NCI-H2107 (cell line): Measurements from ENCODE around the gene COL1A1.
A peak's percentile ranks its signal among the peaks of the same experiment; 100 is the strongest.

Source experiments
- DNase-seq: peaks from one replicate; lab custom pipeline; 2025; lab: John Stamatoyannopoulos, UW

COL1A1 gene

GRCh38 chr17:50199803-50200456 is 1.5 kb downstream of the COL1A1 start:
- DNase-seq: peak; percentile 62

- DNase-seq: no peak
These were observed 2.1 kb downstream of the COL1A1 start for GRCh38 chr17:50199211-50199802.

GRCh38 chr17:50198026-50198669 is 3.3 kb downstream of the COL1A1 start:
- DNase-seq: no peak

GRCh38 chr17:50196826-50197225 is 4.6 kb downstream of the COL1A1 start:
- DNase-seq: no peak

DNA sequence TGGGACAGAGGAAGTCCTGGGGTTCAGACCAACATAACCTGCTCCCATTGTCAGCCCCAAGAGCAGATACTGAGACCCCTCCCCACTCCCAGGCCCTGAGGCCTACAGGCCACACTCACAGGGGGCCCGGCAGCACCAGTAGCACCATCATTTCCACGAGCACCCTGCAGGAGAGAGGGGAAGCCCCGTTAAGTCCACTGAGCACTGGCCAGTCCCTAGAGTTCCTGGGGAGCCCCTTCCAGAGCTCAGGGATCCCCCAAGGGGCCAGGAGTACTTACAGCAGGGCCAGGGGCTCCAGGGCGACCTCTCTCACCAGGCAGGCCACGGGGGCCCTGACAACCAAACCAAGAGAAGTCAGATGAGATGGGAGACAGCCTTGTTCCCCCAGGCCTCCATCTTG is 5.4 kb downstream of the COL1A1 start:
- DNase-seq: no peak

DNA sequence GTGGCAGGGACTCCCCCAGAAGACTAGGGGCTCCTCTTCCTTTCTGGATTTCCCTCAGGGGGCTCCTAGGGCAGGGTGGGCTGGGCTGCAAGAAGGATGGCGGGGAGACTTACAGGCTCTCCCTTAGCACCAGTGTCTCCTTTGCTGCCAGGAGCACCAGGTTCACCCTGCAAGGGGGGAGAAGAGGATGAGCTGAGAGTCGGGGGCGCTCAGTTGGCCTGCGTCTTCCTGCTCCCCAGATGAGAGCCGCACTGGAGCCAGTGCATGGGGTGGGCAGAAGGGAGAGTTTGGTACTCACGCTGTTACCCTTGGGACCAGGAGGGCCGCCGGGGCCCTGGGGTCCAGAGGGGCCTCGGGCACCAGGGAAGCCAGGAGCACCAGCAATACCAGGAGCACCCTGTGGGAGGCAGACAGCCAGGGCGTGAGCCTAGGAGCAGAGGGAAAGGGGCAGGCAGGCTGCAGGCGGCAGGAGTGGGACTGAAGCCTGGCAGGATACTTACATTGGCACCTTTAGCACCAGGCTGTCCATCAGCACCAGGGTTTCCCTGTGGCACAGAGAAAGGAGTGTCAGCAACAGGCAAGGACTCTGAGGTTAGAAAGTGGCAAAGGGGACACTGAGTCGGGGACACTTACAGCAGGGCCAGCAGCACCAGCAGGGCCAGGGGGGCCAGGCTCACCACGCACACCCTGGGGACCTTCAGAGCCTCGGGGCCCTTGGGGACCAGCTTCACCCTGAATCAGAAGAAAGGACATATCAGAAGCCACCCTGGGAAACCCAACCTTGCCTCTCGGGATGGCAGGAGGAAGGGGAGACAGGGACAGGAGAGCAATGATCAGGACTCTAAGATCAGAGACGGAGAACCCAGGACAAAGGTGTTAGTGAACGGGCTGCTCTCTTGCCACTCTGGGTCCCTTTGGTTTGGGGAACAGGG is 6.2 kb downstream of the COL1A1 start:
- DNase-seq: no peak

GRCh38 chr17:50194140-50194933 is 7.1 kb downstream of the COL1A1 start:
- no peak for DNase-seq

DNA sequence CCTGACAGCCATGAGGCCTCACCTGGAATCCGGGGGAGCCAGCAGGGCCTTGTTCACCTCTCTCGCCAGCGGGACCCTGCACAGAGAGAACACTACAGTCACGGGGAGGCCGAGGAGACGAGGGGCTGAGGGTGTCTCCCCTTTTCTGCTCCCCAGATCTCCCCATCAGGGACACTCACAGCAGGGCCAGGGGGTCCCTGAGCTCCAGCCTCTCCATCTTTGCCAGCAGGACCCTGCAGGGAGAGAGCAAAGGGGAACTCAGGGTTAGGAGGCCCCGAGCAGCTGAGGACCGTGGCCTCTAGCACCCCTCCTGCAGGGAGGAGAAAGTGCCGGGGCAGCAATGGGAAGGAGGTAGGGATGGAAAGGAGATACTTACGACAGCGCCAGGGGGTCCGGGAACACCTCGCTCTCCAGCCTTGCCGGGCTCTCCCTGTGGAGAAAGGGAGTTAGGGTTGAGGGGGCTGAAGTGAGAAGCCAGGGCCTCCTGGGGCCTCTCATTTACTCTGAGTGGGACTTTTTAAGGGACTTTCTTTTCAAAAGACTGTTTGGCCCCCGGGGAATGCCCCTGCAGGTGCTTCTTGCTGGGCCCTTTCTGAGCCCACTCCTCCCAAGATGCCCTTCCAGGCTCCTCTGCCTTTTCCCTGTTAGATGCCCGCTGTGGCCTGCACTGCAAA is 8.7 kb downstream of the COL1A1 start:
- DNase-seq: no peak

- DNase-seq: no peak
These were observed 9.2 kb downstream of the COL1A1 start for GRCh38 chr17:50192144-50192617.

DNA sequence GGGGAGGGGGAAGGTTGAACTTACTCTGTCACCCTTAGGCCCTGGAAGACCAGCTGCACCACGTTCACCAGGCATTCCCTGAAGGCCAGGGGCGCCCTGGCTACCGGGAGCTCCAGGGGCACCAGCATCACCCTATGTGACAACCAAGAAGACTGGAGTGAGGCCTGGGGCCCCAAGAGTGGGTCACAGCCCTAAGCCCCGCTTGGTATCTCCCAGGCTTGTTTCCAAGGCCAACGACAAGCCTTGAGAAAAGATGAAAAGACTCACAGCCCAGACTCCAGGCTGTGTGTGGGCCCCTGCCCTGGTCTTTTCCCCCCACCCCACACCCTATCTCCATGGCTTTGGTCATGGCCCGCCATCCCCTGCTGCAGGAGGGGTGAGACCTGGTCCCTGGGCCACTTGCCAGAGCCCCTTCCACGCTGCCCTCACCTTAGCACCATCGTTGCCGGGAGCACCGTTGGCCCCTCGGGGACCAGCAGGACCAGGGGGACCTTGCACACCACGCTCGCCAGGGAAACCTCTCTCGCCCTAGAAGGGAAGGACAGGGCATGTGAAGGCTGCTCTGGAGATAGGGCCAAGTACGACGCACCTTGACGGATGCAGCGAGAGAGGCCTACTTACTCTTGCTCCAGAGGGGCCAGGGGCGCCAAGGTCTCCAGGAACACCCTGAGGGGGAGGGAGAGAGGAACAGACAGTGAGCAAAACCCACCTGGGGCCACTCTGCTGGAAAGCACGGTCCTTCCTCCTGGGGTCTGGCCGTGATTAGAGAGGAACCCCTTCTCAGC is 9.9 kb downstream of the COL1A1 start:
- DNase-seq: no peak

GRCh38 chr17:50190603-50191358 is 10.7 kb downstream of the COL1A1 start:
- DNase-seq: no peak

GRCh38 chr17:50190293-50190602 is 11.2 kb downstream of the COL1A1 start:
- DNase-seq: no peak

GRCh38 chr17:50189550-50190292 is 11.7 kb downstream of the COL1A1 start:
- no peak for DNase-seq

DNA sequence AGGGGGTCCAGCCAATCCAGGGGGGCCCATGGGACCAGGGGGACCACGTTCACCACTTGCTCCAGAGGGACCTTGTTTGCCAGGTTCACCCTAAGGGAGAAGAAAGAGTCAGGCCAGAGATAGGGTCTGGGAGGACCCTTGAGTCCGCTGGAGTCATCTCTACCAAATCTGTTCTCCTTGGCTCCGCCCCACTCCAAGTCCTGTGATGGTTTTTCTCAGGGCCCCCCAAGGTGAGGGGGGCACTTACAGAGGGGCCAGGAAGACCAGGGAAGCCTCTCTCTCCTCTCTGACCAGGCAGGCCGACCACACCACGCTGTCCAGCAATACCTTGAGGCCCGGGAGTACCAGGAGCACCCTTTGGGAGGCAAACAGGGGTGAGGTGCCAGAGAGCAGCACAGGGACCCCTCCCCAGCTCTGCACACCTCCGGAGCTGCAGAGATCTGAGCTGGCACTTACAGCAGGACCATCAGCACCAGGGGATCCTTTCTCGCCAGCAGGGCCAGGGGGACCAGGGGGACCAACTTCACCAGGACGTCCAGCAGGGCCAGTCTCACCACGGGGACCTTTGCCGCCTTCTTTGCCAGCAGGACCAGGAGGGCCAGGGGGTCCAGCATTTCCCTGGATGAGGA is 12.4 kb downstream of the COL1A1 start:
- no peak for DNase-seq

- no peak for DNase-seq
These were observed 12.9 kb downstream of the COL1A1 start for GRCh38 chr17:50188531-50188920.

- DNase-seq: no peak
These were observed 13.5 kb downstream of the COL1A1 start for GRCh38 chr17:50187751-50188530.

DNA sequence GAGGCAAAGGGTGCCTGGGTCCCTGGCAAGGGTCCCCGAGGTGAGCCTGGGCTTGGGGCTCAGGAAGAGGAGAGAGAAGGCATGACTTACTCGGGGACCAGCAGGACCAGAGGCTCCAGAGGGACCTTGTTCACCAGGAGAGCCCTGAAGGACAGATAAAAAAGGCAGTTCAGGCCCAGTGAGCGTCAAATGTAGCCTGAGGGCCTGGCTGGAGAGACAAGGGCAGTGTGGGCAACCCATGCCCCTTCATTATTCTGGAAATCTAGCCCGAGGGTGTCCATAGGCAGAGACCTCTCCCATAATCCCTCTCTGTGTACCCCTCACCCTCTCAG is 14.1 kb downstream of the COL1A1 start:
- DNase-seq: no peak
